PC-3 (cell line): ENCODE results near the gene CCDC28B. TPM values are rescaled to one million over a fixed set of nuclear protein-coding genes. Genes with fewer than 3 reads are reported as not detected.

Experiments
- ATAC-seq: fragments of 200-7000 bp; cut with Tn5 transposase; 2 replicates; pipeline ENCODE4 v1.9.1; 2020; ENCODE audit warnings: mild to moderate bottlenecking, moderate library complexity
- BruUV-seq: library from RNA; stranded (reverse); fragments of 400-500 nt; replicated peaks from 2 replicates; lab custom pipeline; 2021; lab: Mats Ljungman, UMichigan
- CTCF ChIA-PET: fragments of 300-600 bp; sonication (Branson Sonifier 250); formaldehyde crosslinking; loops from one replicate; lab custom pipeline; 2022; ENCODE audit warnings: antibody characterized with exemption; lab: Charles Lee
- POLR2A ChIA-PET: fragments of 300-600 bp; sonication (Branson Sonifier 250); formaldehyde crosslinking; loops from one replicate; lab custom pipeline; 2022; ENCODE audit warnings: antibody characterized with exemption; ENCODE audit not compliant: unreplicated experiment; lab: Charles Lee
- DNase-seq: peaks from one replicate; pipeline ENCODE4 v3.0.0-alpha.2; 2015
- H2AFZ ChIP-seq: fragments of 300-600 bp; sonication (generic); 2 replicates; pipeline ENCODE4 v1.6.0; 2016; ENCODE audit warnings: antibody characterized with exemption, low read length
- H3F3A ChIP-seq: fragments of 300-600 bp; sonication (generic); one replicate; pipeline ENCODE4 v1.6.0; 2017; ENCODE audit warnings: antibody characterized with exemption, low read length, control low read depth, mild to moderate bottlenecking; ENCODE audit not compliant: unreplicated experiment
- H3K27ac ChIP-seq: fragments of 300-600 bp; sonication (generic); 2 replicates; pipeline ENCODE4 v1.5.1; 2016; ENCODE audit warnings: mild to moderate bottlenecking, low read length
- H3K27me3 ChIP-seq: fragments of 300-600 bp; sonication (generic); 2 replicates; pipeline ENCODE4 v1.6.1; 2016; ENCODE audit warnings: low read length, mixed read lengths
- H3K36me3 ChIP-seq: fragments of 300-600 bp; sonication (generic); 2 replicates; pipeline ENCODE4 v1.6.1; 2016; ENCODE audit warnings: low read depth, mixed run types, low read length, mixed read lengths
- H3K4me1 ChIP-seq: fragments of 300-600 bp; sonication (generic); 2 replicates; pipeline ENCODE4 v1.5.1; 2016; ENCODE audit warnings: low read length; ENCODE audit not compliant: insufficient read depth
- H3K4me2 ChIP-seq: fragments of 300-600 bp; sonication (generic); 2 replicates; pipeline ENCODE4 v1.6.0; 2016; ENCODE audit warnings: low read length
- H3K4me3 ChIP-seq: fragments of 300-600 bp; sonication (generic); 2 replicates; pipeline ENCODE4 v1.5.1; 2016; ENCODE audit warnings: mild to moderate bottlenecking, low read length, mixed read lengths
- H3K79me2 ChIP-seq: fragments of 300-600 bp; sonication (generic); 2 replicates; pipeline ENCODE4 v1.6.1; 2017; ENCODE audit warnings: low read length, mixed read lengths
- H3K9ac ChIP-seq: fragments of 300-600 bp; sonication (generic); 2 replicates; pipeline ENCODE4 v1.6.0; 2016; ENCODE audit warnings: mild to moderate bottlenecking, low read length
- H3K9me2 ChIP-seq: fragments of 300-600 bp; sonication (generic); replicated peaks from 2 replicates; pipeline ENCODE4 v1.6.1; 2016; ENCODE audit warnings: mixed run types, low read length, mixed read lengths
- H3K9me3 ChIP-seq: fragments of 300-600 bp; sonication (generic); 2 replicates; pipeline ENCODE4 v1.6.1; 2016; ENCODE audit warnings: low read length, mixed read lengths
- H4K20me1 ChIP-seq: fragments of 300-600 bp; sonication (generic); 2 replicates; pipeline ENCODE4 v1.6.1; 2016; ENCODE audit warnings: low read length, mixed read lengths
- EZH2 ChIP-seq: fragments of 300-600 bp; sonication (generic); IDR thresholded peaks from one replicate; pipeline ENCODE4 v1.6.1; 2017; ENCODE audit warnings: antibody characterized with exemption, mild to moderate bottlenecking, low read length; ENCODE audit not compliant: unreplicated experiment
- EZH2phosphoT487 ChIP-seq: fragments of 300-600 bp; sonication (generic); IDR thresholded peaks from 2 replicates; pipeline ENCODE4 v1.6.1; 2018; ENCODE audit warnings: mild to moderate bottlenecking, antibody characterized with exemption, low read length, borderline replicate concordance
- intact Hi-C: fragments of 100-400 bp; cut with micrococcal nuclease; formaldehyde crosslinking; loops from 2 replicates; pipeline ENCODE4 v1.9.0; 2023
- total RNA-seq: library from RNA; depleted of rRNA; stranded (reverse); fragments of >200 nt; gene quantifications from 2 replicates; pipeline ENCODE4 v1.2.3, GENCODE V29; 2014
- TF ChIP-seq, protein P1 (sequence below): fragments of 300-600 bp; sonication (generic); conservative IDR thresholded peaks from 2 replicates; pipeline ENCODE4 v1.5.1; 2017; ENCODE audit warnings: antibody characterized with exemption, low read depth, mild to moderate bottlenecking, low read length

Gene CCDC28B
- total RNA-seq, 1 experiment from 2014 or later, result 4.7 TPM

DNA sequence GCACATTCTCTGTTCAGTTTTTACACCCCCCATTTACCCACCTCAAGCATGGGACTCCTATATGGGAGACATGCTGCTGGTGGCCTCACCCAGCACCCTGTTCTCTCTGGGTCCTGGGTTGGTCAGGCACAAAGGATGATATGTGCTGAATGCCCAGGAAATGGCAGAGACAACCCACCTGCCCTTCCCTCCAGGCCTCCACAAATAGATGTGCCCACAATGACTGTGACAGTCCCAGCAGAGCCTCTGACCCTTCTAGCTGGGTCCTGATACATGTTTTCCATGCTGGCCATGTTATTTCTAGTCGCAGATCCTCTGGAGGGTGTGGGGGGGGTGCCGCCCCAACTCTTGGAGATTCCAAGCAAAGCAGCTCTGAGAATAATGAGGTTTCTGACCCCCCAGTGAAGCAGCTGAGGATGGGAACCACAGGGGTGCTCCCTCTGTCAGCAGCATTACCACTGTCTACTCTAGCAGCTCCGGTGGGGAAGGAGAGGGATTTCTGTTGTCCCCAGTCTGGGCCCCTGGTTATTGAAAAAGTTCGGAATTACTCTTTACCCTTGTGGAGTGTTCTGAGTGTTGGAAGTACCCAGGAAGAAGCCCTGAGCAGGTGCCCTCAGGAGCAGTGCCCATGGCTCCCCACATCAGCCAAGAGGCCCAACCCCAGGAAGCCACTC lies 1.2 kb upstream of the CCDC28B start:
- no peaks in the 10 kb centered on the region for H4K20me1 ChIP-seq
- H3K4me3 ChIP-seq, result no peak overlapping the region
- no TSS peak for BruUV-seq
- peaks cover 29% of the 10 kb centered on the region; the same call in 1 of the 2 replicates for H3K36me3 ChIP-seq
- H3K9me3 ChIP-seq, result no peaks in the 10 kb centered on the region
- POLR2A ChIA-PET, result no interaction called here
- H3K79me2 ChIP-seq, result no peaks in the 10 kb centered on the region
- H3K9me2 ChIP-seq, result no peaks in the 10 kb centered on the region
- DNase-seq (no peak), ATAC-seq (peak; percentile 3; the same call in 1 of the 2 replicates)
- H3F3A ChIP-seq, result no peaks in the 10 kb centered on the region
- CTCF ChIA-PET, result no interaction called here
- H3K27me3 ChIP-seq, result no peaks in the 10 kb centered on the region
- H3K9ac ChIP-seq, result no peak overlapping the region
- no peak for TF ChIP-seq EZH2
- TF ChIP-seq, protein P1, sequence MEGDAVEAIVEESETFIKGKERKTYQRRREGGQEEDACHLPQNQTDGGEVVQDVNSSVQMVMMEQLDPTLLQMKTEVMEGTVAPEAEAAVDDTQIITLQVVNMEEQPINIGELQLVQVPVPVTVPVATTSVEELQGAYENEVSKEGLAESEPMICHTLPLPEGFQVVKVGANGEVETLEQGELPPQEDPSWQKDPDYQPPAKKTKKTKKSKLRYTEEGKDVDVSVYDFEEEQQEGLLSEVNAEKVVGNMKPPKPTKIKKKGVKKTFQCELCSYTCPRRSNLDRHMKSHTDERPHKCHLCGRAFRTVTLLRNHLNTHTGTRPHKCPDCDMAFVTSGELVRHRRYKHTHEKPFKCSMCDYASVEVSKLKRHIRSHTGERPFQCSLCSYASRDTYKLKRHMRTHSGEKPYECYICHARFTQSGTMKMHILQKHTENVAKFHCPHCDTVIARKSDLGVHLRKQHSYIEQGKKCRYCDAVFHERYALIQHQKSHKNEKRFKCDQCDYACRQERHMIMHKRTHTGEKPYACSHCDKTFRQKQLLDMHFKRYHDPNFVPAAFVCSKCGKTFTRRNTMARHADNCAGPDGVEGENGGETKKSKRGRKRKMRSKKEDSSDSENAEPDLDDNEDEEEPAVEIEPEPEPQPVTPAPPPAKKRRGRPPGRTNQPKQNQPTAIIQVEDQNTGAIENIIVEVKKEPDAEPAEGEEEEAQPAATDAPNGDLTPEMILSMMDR, result no peak
- TF ChIP-seq EZH2phosphoT487, result no peak
- intact Hi-C loops, result no loop called here
- H3K4me1 ChIP-seq, result peaks cover 18% of the 10 kb centered on the region
- no peak overlapping the region for H3K4me2 ChIP-seq
- H2AFZ ChIP-seq, result no peak overlapping the region
- no peak overlapping the region for H3K27ac ChIP-seq

DNA sequence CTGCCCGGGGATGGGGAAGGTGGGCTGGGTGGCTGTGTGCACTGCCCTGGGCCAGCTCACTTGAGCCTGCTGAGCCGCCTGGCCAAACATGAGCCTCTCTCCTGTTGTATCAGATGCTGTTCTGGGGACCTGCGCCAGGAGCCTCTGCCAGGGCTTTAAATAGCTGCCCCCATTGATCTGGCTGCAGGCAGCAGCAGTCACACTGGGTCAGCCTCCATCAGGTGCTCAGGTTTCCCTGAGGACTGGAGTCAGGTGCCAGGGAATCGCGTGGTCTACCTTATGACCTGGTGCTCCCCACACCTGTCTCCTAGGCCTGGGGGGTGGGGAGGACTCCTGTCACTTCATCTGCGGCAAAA lies 700 bp upstream of the CCDC28B start:
- peaks cover 20% of the 10 kb centered on the region for H3K4me1 ChIP-seq
- ChIA-PET POLR2A (no interaction called here), CTCF (interaction anchor here (1.0 kb wide), 1 partner anchor 46 kb away, joined by 3 read pairs; no protein-coding TSS in a partner anchor)
- H3K79me2 ChIP-seq, result no peaks in the 10 kb centered on the region
- H4K20me1 ChIP-seq, result no peaks in the 10 kb centered on the region
- no TSS peak for BruUV-seq
- TF ChIP-seq EZH2phosphoT487 (no peak), EZH2 (no peak)
- TF ChIP-seq, protein P1, result no peak
- H3K27me3 ChIP-seq, result no peaks in the 10 kb centered on the region
- peak overlapping the region; percentile 85 for H3K4me2 ChIP-seq
- ATAC-seq (peak; percentile 5; the same call in 1 of the 2 replicates), DNase-seq (no peak)
- H3K27ac ChIP-seq, result no peak overlapping the region
- H3K9me3 ChIP-seq, result no peaks in the 10 kb centered on the region
- intact Hi-C loops, result loop anchor here (2.0 kb wide), 1 partner anchor 19 kb away; no protein-coding TSS in a partner anchor
- H2AFZ ChIP-seq, result no peak overlapping the region
- H3K4me3 ChIP-seq, result peak overlapping the region; percentile 67; the same call in 1 of the 2 replicates
- H3K9me2 ChIP-seq, result no peaks in the 10 kb centered on the region
- H3K36me3 ChIP-seq, result peaks cover 24% of the 10 kb centered on the region; the same call in 1 of the 2 replicates
- H3K9ac ChIP-seq, result no peak overlapping the region
- no peaks in the 10 kb centered on the region for H3F3A ChIP-seq
